ENCODE results near the gene TOB1.

TOB1 gene

GRCh38 chr17:50858486-50859225, 7.5 kb downstream of the TOB1 start:
- DNase-seq (ENCODE audit: low spot score): no peak
- TF ChIP-seq, protein P1, sequence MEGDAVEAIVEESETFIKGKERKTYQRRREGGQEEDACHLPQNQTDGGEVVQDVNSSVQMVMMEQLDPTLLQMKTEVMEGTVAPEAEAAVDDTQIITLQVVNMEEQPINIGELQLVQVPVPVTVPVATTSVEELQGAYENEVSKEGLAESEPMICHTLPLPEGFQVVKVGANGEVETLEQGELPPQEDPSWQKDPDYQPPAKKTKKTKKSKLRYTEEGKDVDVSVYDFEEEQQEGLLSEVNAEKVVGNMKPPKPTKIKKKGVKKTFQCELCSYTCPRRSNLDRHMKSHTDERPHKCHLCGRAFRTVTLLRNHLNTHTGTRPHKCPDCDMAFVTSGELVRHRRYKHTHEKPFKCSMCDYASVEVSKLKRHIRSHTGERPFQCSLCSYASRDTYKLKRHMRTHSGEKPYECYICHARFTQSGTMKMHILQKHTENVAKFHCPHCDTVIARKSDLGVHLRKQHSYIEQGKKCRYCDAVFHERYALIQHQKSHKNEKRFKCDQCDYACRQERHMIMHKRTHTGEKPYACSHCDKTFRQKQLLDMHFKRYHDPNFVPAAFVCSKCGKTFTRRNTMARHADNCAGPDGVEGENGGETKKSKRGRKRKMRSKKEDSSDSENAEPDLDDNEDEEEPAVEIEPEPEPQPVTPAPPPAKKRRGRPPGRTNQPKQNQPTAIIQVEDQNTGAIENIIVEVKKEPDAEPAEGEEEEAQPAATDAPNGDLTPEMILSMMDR (IDR thresholded peaks at IDR 0.05; ENCODE audit: extremely low read depth, insufficient read depth, missing control alignments): no peak
- in situ Hi-C loops (cut with MboI; ENCODE audit: low pct_unique_long_range_greater_than_20kb, low sequenced_read_pairs, unreplicated experiment): no loop called here

DNA sequence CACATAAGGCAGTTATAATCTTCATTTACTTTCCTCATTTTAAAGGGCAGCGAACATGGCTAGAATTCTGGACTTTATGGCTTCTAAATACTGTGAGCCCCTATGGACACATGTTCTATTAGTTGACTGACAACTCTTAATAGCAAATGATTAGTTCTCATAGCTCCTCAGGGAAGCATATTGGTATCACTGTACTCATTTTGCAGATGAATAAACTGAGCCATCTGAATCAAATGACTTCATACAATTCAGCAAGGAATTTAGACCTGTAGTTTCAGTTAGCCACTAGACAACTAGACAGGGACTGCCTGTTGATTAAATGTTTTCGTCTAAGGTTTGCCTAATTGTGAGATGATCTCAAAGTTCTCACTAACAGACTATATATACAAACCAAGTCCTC, 9.7 kb downstream of the TOB1 start:
- no peak for DNase-seq (ENCODE audit: low spot score)
- in situ Hi-C loops (cut with MboI; ENCODE audit: low pct_unique_long_range_greater_than_20kb, low sequenced_read_pairs, unreplicated experiment): no loop called here
- TF ChIP-seq, protein P1 (IDR thresholded peaks at IDR 0.05; ENCODE audit: extremely low read depth, insufficient read depth, missing control alignments): no peak

GRCh38 chr17:50855708-50856330, 10.3 kb downstream of the TOB1 start:
- TF ChIP-seq, protein P1 (IDR thresholded peaks at IDR 0.05; ENCODE audit: extremely low read depth, insufficient read depth, missing control alignments): no peak
- in situ Hi-C loops (cut with MboI; ENCODE audit: low pct_unique_long_range_greater_than_20kb, low sequenced_read_pairs, unreplicated experiment): no loop called here
- no peak for DNase-seq (ENCODE audit: low spot score)

- TF ChIP-seq, protein P1 (IDR thresholded peaks at IDR 0.05; ENCODE audit: extremely low read depth, insufficient read depth, missing control alignments): no peak
- in situ Hi-C loops (cut with MboI; ENCODE audit: low pct_unique_long_range_greater_than_20kb, low sequenced_read_pairs, unreplicated experiment): no loop called here
- no peak for DNase-seq (ENCODE audit: low spot score)
These were observed 12.4 kb downstream of the TOB1 start for GRCh38 chr17:50853781-50854180.

- DNase-seq (ENCODE audit: low spot score): no peak
- in situ Hi-C loops (cut with MboI; ENCODE audit: low pct_unique_long_range_greater_than_20kb, low sequenced_read_pairs, unreplicated experiment): no loop called here
- TF ChIP-seq, protein P1 (IDR thresholded peaks at IDR 0.05; ENCODE audit: extremely low read depth, insufficient read depth, missing control alignments): no peak
These were observed 13.0 kb downstream of the TOB1 start for GRCh38 chr17:50853015-50853615.

- TF ChIP-seq, protein P1 (IDR thresholded peaks at IDR 0.05; ENCODE audit: extremely low read depth, insufficient read depth, missing control alignments): no peak
- DNase-seq (ENCODE audit: low spot score): no peak
- in situ Hi-C loops (cut with MboI; ENCODE audit: low pct_unique_long_range_greater_than_20kb, low sequenced_read_pairs, unreplicated experiment): no loop called here
These were observed 15.5 kb downstream of the TOB1 start for GRCh38 chr17:50850640-50851039.
